Measurements from ENCODE around the gene ELMO2.

DNA sequence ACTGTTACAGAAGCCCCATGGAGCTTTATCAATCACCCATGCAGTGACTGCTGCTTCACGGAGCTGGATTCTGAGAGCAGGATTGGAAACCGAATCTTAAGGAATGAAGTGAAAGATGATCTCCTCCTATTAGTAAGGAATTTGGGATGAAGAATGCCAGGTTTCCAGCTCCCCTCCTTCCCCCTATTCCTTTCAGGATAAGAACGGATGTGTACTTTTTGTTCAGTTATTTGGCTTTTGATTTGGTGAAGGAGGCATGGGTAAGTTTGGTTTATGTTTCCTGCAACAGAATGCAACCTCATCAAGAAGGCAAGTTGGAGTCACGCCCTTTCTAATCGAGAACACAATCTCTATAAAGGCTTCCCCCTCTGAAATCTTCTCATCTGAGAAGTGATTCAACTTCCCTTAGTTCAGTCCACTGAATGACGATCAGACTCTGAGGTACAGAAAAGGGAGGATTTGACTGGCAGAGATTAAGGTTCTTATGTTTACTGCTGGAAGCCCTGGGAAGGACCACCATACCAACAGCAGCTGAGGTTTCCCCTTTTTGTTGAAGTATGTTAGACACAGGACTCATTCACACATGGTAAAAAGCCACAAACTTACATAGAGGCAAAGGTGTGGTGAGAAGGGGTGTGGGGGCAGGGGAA is 5.5 kb downstream of the ELMO2 start:
- no peak for TF ChIP-seq CTCF (IDR thresholded peaks at IDR 0.05)
- no peak for TF ChIP-seq EZH2 (IDR thresholded peaks at IDR 0.05; ENCODE audit: borderline replicate concordance, insufficient read depth, low read depth, low read length, poor library complexity, severe bottlenecking)
